ENCODE data around the gene SOS2.

DNA sequence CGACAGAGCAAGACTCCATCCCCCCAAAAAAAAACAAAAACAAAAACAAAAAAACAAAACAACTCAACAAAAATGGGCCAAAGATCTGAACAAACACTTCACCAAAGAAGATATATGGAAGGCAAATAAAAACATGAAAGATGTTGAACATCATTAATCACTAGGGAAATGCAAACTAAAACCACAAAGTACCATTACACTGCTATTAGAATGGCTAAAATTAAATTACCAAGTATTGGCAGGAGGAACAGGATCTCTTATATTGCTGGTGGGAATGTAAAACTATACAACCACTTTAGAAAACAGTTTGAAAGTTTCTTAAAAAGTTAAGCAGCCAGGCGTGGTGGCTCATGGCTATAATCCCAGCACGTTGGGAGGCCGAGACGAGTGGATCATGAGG, 12.9 kb downstream of the SOS2 start:
- TF ChIP-seq, protein P1, sequence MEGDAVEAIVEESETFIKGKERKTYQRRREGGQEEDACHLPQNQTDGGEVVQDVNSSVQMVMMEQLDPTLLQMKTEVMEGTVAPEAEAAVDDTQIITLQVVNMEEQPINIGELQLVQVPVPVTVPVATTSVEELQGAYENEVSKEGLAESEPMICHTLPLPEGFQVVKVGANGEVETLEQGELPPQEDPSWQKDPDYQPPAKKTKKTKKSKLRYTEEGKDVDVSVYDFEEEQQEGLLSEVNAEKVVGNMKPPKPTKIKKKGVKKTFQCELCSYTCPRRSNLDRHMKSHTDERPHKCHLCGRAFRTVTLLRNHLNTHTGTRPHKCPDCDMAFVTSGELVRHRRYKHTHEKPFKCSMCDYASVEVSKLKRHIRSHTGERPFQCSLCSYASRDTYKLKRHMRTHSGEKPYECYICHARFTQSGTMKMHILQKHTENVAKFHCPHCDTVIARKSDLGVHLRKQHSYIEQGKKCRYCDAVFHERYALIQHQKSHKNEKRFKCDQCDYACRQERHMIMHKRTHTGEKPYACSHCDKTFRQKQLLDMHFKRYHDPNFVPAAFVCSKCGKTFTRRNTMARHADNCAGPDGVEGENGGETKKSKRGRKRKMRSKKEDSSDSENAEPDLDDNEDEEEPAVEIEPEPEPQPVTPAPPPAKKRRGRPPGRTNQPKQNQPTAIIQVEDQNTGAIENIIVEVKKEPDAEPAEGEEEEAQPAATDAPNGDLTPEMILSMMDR (IDR thresholded peaks at IDR 0.05) = no peak
- TF ChIP-seq POLR2A (IDR thresholded peaks at IDR 0.05; ENCODE audit: low read depth) (no peak), EP300 (IDR thresholded peaks at IDR 0.05) (no peak)

Measured in esophagus muscularis mucosa (tissue), 4 donors.